ENCODE data around the gene PDE1A.

The PDE1A gene

DNA sequence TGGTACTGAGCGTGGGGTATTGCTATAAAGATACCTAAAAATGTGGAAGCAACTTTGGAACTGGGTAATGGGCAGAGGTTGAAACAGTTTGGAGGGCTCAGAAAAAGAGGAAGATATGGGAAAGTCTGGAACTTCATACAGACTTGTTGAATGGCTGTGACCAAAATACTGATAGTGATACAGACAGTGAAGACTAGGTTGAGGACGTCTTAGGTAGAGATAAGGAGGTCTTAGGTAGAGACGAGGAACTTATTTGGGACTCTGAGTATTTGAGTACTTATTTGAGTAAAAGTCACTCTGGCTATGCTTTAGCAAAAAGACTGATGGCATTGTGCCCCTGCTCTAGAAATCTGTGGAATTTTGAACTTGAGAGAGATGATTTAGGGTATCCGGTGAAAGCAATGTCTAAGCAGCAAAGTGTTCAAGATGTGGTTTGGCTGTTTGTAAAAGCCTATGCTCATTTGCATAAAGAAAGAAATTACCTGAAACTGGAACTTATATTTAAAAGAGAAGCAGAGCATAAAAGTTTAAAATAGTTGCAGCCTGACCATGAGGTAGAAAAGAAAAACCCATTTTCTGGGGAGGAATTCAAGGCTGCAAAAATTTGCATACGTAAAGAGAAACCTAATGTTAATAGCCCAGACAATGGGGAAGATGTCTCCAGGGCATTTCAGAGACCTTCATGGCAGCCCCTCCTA is 219.6 kb downstream of the PDE1A start:
- no peak for TF ChIP-seq SPI1 (IDR thresholded peaks at IDR 0.05; ENCODE audit: borderline replicate concordance, low read depth)
- TF ChIP-seq GABPA (IDR thresholded peaks at IDR 0.05; ENCODE audit: low read depth) = no peak
- TF ChIP-seq, protein P1, sequence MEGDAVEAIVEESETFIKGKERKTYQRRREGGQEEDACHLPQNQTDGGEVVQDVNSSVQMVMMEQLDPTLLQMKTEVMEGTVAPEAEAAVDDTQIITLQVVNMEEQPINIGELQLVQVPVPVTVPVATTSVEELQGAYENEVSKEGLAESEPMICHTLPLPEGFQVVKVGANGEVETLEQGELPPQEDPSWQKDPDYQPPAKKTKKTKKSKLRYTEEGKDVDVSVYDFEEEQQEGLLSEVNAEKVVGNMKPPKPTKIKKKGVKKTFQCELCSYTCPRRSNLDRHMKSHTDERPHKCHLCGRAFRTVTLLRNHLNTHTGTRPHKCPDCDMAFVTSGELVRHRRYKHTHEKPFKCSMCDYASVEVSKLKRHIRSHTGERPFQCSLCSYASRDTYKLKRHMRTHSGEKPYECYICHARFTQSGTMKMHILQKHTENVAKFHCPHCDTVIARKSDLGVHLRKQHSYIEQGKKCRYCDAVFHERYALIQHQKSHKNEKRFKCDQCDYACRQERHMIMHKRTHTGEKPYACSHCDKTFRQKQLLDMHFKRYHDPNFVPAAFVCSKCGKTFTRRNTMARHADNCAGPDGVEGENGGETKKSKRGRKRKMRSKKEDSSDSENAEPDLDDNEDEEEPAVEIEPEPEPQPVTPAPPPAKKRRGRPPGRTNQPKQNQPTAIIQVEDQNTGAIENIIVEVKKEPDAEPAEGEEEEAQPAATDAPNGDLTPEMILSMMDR (IDR thresholded peaks at IDR 0.05; ENCODE audit: insufficient read depth, low read length) = no peak
- TF ChIP-seq, protein P2, sequence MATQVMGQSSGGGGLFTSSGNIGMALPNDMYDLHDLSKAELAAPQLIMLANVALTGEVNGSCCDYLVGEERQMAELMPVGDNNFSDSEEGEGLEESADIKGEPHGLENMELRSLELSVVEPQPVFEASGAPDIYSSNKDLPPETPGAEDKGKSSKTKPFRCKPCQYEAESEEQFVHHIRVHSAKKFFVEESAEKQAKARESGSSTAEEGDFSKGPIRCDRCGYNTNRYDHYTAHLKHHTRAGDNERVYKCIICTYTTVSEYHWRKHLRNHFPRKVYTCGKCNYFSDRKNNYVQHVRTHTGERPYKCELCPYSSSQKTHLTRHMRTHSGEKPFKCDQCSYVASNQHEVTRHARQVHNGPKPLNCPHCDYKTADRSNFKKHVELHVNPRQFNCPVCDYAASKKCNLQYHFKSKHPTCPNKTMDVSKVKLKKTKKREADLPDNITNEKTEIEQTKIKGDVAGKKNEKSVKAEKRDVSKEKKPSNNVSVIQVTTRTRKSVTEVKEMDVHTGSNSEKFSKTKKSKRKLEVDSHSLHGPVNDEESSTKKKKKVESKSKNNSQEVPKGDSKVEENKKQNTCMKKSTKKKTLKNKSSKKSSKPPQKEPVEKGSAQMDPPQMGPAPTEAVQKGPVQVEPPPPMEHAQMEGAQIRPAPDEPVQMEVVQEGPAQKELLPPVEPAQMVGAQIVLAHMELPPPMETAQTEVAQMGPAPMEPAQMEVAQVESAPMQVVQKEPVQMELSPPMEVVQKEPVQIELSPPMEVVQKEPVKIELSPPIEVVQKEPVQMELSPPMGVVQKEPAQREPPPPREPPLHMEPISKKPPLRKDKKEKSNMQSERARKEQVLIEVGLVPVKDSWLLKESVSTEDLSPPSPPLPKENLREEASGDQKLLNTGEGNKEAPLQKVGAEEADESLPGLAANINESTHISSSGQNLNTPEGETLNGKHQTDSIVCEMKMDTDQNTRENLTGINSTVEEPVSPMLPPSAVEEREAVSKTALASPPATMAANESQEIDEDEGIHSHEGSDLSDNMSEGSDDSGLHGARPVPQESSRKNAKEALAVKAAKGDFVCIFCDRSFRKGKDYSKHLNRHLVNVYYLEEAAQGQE (IDR thresholded peaks at IDR 0.05; ENCODE audit: insufficient replicate concordance, low read depth) = no peak
- TF ChIP-seq POLR2AphosphoS5 (IDR thresholded peaks at IDR 0.05; ENCODE audit: low read depth) = no peak
- H3K27me3 ChIP-seq (ENCODE audit: insufficient read depth, poor library complexity, severe bottlenecking) = no peaks in the 10 kb centered on the region
- H3K4me3 ChIP-seq (replicated peaks; ENCODE audit: insufficient read depth, low read length) = no peak overlapping the region
- no peak for DNase-seq (ENCODE audit: low read depth in 1 of 2, low spot score in 1 of 2)
- H3K27ac ChIP-seq (replicated peaks) = no peak overlapping the region

DNA sequence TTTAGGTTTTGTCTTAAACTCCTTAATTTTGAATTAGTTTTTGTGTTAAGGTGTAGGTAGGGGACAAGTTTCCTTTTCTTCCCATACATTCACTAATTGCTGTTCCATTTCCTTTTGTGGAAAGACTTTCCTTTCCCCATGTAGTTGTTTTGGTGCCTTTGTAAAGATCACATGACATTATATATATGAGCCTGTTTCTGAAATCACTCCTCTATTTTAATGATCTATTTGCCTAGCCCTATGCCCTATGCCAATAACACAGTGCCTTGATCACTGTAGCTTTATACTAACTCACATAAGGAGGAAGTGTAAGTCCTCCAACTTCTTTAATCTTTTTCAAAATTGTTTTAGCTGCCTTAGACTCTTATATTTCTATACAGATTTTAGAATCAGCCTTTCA is 229.3 kb downstream of the PDE1A start:
- no peak overlapping the region for H3K27ac ChIP-seq (replicated peaks)
- H3K4me3 ChIP-seq (replicated peaks; ENCODE audit: insufficient read depth, low read length) = no peak overlapping the region
- TF ChIP-seq, protein P2 (IDR thresholded peaks at IDR 0.05; ENCODE audit: insufficient replicate concordance, low read depth) = no peak
- TF ChIP-seq, protein P1 (IDR thresholded peaks at IDR 0.05; ENCODE audit: insufficient read depth, low read length) = no peak
- TF ChIP-seq GABPA (IDR thresholded peaks at IDR 0.05; ENCODE audit: low read depth) (no peak), SPI1 (IDR thresholded peaks at IDR 0.05; ENCODE audit: borderline replicate concordance, low read depth) (no peak), POLR2AphosphoS5 (IDR thresholded peaks at IDR 0.05; ENCODE audit: low read depth) (no peak)
- no peak for DNase-seq (ENCODE audit: low read depth in 1 of 2, low spot score in 1 of 2)
- no peaks in the 10 kb centered on the region for H3K27me3 ChIP-seq (ENCODE audit: insufficient read depth, poor library complexity, severe bottlenecking)

DNA sequence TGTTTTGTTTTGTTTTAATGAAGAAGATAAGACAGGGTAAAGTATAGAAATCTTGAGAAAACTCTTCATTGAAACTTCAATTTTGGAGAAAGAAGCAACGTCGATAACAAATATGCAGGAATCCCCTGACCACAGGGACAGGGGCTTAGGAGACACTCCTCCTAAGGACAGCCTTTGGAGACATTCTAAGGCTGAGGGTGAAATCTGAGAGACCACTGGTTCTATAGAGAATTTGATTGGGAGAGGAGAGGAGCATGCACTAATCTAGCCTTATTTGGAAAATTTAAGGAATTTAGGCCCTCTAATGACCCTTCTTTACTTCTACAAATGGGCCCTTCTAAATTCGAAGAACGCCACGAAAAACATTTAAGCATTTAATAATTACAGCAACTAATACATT is 233.5 kb downstream of the PDE1A start:
- no peak overlapping the region for H3K27ac ChIP-seq (replicated peaks)
- TF ChIP-seq SPI1 (IDR thresholded peaks at IDR 0.05; ENCODE audit: borderline replicate concordance, low read depth) (no peak), GABPA (IDR thresholded peaks at IDR 0.05; ENCODE audit: low read depth) (no peak), POLR2AphosphoS5 (IDR thresholded peaks at IDR 0.05; ENCODE audit: low read depth) (no peak)
- TF ChIP-seq, protein P1 (IDR thresholded peaks at IDR 0.05; ENCODE audit: insufficient read depth, low read length) = no peak
- TF ChIP-seq, protein P2 (IDR thresholded peaks at IDR 0.05; ENCODE audit: insufficient replicate concordance, low read depth) = no peak
- H3K4me3 ChIP-seq (replicated peaks; ENCODE audit: insufficient read depth, low read length) = no peak overlapping the region
- no peaks in the 10 kb centered on the region for H3K27me3 ChIP-seq (ENCODE audit: insufficient read depth, poor library complexity, severe bottlenecking)
- DNase-seq (ENCODE audit: low read depth in 1 of 2, low spot score in 1 of 2) = no peak

All from HL-60 (cell line).